HG02571 (cell line): ENCODE measurements around the gene PDZRN3.

Experiments
- ATAC-seq: cut with Tn5 transposase; IDR thresholded peaks from one replicate; pipeline ENCODE4 v1.9.1; 2021; ENCODE audit warnings: mild to moderate bottlenecking, moderate library complexity; ENCODE audit not compliant: unreplicated experiment

The PDZRN3 gene

DNA sequence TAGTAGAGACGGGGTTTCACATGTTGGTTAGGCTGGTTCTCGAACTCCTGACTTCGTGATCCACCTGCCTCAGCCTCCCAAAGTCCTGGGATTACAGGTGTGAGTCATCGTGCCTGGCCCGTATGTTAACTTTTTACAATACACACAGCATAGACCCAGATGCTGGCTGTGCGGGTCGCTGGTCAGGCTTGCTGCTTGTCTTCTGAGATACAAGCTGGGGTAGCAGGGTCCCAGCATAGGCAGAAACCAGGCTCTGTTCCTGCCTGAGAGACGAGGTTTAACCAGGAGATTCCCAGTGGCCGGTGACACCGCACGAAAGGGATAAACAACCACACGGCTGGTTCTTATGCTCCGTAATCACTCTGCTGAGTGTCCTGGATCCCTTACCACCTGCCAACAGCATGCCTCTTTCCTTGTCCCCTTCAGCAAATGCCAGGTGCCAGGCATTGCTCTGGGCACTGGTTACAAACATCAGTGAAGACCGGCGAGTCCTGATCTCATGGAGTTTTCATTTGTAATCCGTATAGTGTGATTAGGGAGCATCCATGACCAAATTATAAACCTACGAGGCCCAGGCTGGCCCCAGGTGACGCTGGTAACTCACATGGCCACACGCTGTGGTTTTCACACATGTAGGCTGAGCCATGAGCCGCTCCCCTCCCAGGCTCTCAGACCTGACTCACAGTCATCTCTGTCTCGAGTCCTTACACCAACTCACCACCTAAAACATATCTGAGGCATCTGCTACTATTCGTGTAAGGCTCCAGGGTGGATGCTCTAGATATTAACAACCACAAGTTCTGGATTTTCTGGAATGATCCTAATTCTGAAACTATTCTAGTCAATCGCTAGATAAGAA is 125.7 kb downstream of the PDZRN3 start:
- peak; percentile 63 for ATAC-seq

DNA sequence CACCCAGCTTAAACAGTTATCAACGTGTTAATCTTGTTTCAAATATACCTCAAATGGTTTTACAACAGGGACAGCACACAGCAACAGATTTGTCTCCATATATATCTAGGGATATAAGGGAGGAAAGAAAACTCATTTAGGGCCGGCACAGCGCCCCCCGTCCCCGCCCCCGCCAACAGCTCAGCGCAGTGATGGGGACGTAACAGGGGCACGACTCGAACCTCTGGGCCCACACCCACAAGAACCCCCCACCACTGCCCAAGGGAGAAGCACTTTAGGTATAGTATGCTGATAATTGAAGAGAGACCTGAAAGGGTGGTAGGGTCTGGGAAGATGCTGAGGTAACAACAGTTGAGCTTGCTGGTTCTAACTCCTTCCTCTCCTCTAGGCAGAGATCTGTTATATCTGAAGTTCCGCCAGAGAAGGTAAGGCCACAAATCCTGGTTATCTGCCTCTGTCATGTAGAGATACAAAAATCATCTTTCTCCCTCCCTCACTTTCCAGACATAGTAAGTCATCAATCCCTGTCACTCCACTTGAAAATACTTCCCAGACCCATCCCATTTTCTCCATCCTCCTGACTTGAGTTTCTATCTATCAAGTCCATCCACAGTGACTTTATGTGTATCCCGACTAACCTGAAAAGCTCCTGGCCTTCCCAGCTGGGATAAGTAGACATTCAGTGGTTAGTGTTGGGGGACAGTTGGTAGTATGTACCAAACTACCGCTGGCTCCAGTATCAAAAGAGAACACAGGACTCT is 126.9 kb downstream of the PDZRN3 start:
- ATAC-seq = no peak

DNA sequence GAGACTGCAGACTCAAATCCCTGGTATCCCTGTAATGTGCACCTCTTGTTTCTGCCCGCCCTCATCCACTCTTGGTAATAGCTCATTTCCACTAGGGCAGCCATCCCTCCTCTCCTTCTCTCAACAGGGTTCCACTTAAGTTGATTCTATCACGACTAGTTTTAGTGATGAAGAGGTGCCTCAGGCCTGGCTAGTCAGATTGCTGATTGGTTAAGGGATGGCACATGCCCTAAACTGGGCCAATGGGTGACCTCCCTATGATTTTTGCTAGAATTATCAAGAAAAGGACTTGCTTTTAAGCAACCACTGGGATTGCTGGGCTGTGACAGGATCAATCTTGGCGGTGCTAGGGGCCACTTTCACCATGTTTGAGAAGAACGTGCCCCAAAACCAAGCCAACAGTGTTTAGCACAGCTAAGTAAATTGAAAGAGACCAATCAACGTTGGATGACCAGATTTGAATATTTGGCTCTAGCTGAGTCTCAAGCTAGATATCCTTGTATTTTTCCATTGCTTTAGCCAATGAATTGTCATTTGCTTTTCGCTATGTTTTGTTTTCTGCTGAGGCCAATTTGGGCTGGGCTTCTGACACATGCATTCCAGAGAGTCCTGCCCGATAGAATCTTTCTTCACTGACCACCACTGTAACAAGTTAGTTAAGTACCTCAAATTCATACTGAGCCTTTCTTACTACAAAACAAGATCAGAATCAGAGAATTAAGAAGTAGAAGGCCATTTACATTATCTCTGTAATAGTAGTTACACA is 131.0 kb downstream of the PDZRN3 start:
- ATAC-seq = no peak

DNA sequence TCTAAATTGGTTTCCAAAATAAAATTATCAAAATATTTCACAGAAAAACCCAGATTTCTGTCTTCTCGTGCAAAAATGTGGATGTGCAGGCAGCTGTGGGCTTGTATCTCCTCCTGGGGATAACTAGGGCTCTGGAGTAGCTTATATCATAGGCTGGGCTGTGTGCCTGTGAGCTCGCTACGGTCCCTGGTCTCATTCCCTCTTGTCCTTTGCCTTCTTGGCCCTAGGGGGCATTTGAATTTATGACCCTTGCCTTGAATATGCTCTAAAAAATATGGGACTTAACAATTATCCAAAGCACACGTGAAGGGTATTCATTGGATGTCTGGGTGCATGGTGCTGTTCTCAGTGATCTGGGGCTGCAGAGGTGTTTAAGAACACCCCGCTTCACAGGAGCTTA is 132.6 kb downstream of the PDZRN3 start:
- no peak for ATAC-seq

- ATAC-seq = no peak
These were observed 133.5 kb downstream of the PDZRN3 start for GRCh38 chr3:73491287-73491662.

DNA sequence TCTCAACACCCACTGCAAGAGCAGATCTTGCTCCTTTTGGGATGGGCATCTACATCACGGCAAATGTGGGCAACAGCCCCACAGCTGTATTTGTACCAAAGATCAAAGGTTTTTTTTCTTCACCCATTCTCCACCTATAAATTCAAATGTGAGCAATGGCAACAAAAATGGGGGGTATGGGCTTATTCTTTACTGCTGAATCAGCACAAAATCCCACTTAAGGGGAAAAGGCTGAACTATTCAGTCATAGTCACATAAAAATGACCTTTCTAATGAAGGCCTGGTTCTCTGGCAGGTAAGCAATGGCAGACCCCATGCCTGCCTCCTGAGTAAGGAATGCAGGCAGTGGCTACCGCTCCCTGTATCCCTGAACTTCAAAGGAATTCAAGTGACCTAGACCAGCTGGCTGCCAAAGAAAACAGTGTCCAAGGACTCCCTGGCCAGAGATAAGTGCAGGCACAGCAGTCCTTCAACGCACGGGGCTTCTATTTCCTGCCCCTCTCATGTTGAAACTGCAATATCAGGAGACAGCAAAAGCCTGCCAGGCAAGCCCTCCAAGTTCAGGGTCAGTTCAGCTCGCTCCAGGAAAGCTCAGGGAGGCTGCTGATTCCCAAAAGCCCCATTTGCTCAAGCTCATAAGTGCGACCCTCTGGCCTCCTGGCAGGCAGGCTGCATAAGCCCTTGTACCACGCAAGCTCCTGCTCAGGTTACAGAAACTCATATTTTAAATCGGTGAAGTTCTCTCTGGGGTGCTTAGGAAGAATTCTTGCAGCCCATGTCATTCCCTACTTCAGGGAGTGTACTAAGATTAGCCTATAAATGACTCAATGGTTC is 134.1 kb downstream of the PDZRN3 start:
- no peak for ATAC-seq

DNA sequence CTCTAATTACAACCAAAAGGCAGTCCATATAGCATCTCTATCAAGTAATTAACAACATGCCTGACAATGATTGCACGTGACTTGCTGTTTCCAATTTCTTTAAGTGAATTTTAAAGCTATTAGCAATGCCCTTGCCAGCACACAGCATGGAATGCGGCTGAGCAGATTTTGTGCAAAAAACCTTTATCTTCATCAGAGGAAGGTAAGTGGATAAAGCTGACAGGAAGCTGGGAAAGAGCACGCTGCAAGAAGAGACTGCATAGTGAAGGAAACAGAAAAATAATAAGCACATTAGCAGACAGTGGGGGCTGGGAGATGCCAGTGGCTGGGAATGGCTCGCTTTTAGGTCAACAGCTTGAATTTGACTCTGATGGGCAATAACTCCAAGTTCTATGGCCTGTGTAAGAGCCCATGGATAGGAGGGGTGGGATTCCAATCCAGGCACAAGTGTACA is 138.8 kb downstream of the PDZRN3 start:
- no peak for ATAC-seq

- ATAC-seq = peak; percentile 84
These were observed 140.0 kb downstream of the PDZRN3 start for GRCh38 chr3:73484656-73485248.

DNA sequence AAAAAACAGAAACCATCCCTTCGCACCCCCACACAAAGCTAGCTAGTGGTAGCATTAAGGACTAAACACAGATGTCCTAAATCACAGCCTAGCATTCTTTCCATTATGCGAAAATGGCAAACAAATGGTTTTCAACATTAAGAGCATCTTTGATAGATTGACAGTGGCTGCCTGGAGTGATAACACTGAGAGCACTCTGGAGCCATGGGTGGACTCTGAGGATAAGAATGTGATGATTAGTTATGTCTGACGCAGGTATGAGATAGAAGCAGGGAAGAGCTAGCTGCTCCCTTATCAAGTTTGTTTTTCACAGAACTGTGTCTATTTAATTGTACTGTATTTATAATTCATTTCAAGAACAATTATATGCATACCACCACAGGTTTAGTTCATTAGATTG is 142.9 kb downstream of the PDZRN3 start:
- no peak for ATAC-seq

DNA sequence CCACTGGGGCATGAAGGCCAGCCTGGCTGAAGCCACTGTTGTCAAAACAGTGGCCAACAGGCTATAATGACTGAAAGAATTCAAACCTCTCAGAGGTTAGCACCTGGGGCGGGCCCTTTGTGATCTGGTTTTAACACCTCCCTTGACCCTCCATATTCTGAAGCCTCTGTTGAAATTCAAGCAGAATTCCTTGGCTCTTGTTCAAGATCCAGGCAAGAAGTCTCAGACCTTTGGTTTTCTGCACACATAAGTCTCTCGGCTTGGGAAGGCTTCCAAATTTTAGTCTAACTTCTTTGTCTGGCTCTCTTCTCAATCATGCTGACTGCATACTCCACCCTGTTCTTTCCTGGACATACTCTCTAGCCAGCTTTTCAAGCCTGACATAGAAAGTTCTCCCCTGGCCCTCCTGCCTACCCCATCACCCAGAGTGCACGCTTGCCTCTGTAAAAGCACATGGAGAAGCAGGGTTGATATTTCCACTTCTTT is 144.5 kb downstream of the PDZRN3 start:
- ATAC-seq = no peak

DNA sequence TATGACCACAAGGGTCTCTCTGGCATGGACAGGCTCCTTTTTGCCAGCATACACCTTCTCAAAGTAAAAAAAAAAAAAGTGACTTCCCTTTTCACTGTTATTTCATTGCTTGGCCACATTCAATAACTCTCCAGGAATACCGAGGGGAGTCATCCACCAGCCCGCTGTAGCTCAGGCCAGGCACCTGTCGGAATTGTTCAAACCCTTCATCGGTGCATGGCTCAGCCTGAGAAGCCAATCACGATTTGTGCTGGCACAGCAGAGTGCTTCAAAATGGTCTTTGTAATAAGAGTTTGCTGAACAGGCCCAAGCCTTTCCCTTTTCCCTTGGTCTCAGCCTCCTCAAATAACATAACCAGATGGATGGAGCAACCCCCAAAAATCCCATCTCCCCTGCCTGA is 145.4 kb downstream of the PDZRN3 start:
- no peak for ATAC-seq

- ATAC-seq = no peak
These were observed 145.9 kb downstream of the PDZRN3 start for GRCh38 chr3:73478858-73479257.

DNA sequence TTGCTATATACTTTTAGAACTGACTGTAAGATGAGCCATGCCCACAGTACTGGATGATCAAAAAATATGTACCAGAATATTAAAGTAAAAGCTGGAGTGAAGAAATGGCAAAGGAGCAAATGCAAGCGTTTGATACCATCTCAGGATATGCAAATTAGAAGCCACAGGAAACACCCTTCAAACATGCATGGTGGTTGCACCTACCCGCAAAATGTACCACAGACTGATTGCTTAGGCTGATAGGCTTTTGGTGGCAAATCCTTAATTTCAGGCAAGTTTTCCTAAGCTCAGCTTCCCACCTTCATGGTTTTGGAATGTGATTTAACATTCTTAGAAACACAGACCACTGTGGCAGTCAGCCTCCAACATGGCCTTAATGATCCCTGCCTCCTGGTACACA is 149.0 kb downstream of the PDZRN3 start:
- no peak for ATAC-seq

DNA sequence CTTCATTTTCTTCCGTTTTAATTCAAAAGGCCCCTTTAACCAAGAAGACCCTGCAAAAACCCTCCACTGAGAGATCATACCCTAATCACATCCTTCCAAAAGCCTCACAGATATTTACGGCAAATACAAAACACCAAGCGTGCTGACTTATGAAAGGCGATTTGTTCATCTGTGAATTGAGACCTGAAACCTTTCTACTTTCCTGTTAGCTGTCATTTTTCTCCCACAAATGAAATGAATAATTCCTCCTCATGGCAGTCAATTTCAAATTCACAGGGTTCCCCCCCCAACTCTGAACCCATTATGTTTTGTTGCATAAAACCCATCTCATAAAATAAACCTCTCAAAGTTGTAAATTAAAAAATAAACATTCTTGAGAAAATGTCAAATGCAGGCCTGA is 149.6 kb downstream of the PDZRN3 start:
- ATAC-seq = no peak

DNA sequence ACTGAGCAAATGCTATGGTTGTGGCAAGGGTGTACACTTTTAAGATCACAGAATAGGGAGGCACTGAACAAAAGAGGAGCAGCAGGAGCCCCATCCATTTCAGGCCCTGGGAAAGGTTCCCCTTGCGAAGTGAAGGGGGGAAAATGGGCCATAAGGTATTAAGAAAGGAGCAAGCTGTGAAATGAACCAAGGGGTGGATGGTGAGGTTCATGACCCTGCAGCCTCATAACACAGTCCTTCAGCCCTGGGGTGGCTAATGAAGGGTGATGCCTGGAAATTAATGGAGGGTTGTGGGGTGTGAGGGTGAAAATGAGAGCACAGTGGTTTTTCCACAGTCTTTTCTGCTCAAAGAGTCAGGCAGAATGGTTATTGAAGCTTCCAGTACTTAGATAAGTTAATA is 150.1 kb downstream of the PDZRN3 start:
- no peak for ATAC-seq

DNA sequence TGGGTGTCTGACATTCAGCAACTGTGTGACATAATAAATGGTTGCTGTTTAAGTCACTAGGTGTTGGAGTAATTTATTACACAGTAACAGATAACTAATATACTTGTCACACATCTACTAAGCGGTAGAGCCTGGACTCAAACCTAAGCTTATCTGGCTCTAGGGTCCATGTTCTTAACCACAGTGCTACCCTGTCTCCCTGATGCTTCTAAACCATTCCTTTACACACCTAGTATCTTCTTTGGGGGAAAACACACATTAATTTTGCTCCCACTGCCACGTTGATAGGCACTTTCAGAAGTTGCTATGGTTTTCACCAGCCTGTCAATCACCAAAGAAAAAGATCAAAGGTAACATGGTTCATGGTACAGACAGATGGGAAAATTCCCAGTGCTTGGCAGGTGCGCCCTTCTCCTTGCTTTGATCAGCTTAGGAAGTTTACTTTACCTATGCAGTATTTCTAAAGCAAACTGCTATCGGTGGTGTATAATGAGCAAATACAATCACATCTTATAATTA is 150.8 kb downstream of the PDZRN3 start:
- no peak for ATAC-seq

DNA sequence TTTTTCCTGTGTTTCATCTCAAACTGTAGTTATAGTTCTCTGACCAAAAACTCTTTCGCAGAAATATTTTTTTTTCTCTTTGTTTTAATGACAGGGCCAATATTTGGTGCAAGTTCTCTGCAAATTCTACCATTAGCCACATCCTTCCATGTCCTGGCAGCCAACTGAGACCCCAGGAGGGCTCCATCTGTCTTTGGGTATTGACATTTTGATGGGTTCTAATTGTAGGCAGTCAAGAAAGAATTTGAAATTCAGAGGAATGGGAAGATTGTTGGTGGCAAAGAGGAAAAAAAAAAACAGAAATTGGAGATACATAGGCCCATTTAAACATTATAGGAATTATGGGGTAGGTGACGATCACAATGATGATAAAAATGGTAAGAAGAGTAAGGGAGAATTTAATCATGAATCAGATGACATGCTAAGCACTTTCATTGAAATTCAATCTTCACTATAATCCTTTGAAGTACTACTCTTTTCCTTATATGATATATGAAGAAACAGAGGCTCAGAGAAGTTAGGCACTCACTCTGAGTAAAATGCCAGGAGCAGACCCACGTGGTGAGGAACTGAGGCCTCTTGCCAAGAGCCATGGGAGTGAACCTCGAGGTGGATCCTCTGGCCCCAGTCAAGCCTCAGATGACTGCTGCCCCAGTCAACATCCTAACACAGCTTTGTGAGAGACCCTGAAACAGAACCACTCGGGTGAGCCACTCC is 151.4 kb downstream of the PDZRN3 start:
- ATAC-seq = no peak

DNA sequence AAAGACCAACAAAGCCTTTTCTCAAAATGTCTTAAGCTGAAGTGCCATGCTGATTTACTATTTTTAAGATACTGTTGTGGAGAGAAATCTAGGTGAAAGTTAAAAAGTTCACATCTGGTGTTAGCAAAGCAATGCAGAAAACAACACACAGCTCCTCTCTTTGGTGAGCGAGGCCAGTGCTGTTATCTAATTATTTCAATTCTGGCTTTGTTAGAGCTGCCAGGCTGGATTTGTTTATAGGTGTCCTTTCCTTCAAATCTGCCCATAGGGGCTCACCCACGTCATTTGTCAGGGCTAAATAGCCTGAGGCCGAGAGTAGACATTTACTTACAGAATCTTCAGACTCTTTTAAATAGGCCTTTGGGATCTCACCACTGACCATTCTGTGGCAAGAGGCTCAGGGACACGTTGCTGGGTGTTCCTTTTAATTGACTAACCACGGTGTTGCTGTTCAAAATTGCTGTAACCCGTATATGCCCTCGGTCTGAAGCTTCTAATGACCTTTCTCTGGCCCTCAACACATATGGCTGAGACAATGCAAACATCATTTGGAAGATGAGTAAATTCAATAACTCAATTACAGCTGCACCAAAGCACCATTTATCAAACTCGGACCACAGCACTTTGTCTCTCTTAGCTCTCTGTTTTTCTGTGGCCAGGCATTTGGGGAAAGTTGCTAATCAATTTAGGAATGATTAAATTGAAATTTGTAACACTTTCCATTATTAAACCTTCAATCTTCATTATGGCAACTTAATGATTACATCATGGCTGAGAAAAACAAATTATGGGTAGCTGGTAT is 152.6 kb downstream of the PDZRN3 start:
- no peak for ATAC-seq
